ENCODE data around the gene C6orf132. TPM values are rescaled to one million over a fixed set of nuclear protein-coding genes. Genes with fewer than 3 reads are reported as not detected.

C6orf132 gene
- total RNA-seq, 1 donor from 2014 or later: 1.4 TPM

DNA sequence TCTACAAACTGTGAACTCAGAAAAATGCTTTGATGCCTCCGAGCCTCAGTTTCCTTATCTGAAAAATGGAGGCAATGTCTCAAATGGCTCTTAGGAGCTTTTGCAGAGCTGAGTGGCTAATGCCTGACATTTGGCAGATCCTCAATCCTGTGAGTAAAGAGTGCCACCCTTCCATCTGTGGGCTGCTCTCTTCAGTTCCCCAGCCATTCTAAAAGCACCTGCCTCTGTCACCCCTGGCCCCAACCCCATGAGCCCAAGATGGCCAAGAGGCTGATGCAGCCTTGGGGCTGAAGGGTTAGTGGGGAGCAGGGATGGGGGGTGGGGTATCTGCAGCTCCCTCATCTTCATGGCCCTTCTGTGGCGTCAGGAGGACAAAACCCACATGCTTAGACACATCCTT is 16.2 kb upstream of the C6orf132 start:
- Histone ChIP-seq H3K27ac (replicated peaks) (no peak overlapping the region), H3K4me3 (no peak overlapping the region), H3K27me3 (ENCODE audit: low read depth) (peaks cover 10% of the 10 kb centered on the region), H3K9me3 (replicated peaks) (no peaks in the 10 kb centered on the region), H3K4me1 (peaks cover 8% of the 10 kb centered on the region), H3K36me3 (no peaks in the 10 kb centered on the region)
- TF ChIP-seq, protein P1, sequence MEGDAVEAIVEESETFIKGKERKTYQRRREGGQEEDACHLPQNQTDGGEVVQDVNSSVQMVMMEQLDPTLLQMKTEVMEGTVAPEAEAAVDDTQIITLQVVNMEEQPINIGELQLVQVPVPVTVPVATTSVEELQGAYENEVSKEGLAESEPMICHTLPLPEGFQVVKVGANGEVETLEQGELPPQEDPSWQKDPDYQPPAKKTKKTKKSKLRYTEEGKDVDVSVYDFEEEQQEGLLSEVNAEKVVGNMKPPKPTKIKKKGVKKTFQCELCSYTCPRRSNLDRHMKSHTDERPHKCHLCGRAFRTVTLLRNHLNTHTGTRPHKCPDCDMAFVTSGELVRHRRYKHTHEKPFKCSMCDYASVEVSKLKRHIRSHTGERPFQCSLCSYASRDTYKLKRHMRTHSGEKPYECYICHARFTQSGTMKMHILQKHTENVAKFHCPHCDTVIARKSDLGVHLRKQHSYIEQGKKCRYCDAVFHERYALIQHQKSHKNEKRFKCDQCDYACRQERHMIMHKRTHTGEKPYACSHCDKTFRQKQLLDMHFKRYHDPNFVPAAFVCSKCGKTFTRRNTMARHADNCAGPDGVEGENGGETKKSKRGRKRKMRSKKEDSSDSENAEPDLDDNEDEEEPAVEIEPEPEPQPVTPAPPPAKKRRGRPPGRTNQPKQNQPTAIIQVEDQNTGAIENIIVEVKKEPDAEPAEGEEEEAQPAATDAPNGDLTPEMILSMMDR (IDR thresholded peaks at IDR 0.05; ENCODE audit: borderline replicate concordance): no peak
- DNase-seq: no peak
- intact Hi-C loops (cut with micrococcal nuclease): no loop called here

GRCh38 chr6:42158011-42158410 is 15.6 kb upstream of the C6orf132 start:
- H3K27me3 ChIP-seq (ENCODE audit: low read depth): peaks cover 10% of the 10 kb centered on the region
- no peak overlapping the region for H3K27ac ChIP-seq (replicated peaks)
- intact Hi-C loops (cut with micrococcal nuclease): no loop called here
- TF ChIP-seq, protein P1 (IDR thresholded peaks at IDR 0.05; ENCODE audit: borderline replicate concordance): no peak
- no peaks in the 10 kb centered on the region for H3K36me3 ChIP-seq
- no peak overlapping the region for H3K4me3 ChIP-seq
- DNase-seq: peak; percentile 21
- peaks cover 8% of the 10 kb centered on the region for H3K4me1 ChIP-seq
- H3K9me3 ChIP-seq (replicated peaks): no peaks in the 10 kb centered on the region

DNA sequence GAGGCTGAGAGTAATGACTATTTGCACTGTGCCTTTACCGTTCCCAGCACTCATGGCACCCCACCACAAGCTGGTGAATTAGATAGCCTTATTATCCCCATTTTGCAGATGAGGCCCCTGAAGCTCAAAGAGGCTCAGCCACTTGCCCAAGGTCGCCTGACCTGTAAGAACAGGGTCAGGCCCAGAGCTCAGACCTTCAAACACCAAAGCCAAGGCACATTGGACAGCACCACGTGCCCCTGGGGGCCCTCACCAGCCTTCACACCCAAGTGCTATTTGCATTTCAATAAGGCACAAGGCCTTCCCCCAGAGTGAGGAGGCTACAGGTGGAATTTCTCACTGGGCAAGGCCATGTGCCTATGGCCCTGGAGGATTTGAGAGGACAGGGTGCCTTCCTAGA is 14.2 kb upstream of the C6orf132 start:
- Histone ChIP-seq H3K27me3 (ENCODE audit: low read depth) (peaks cover 10% of the 10 kb centered on the region), H3K9me3 (replicated peaks) (no peaks in the 10 kb centered on the region), H3K27ac (replicated peaks) (no peak overlapping the region), H3K4me1 (peaks cover 8% of the 10 kb centered on the region), H3K36me3 (no peaks in the 10 kb centered on the region), H3K4me3 (no peak overlapping the region)
- DNase-seq: no peak
- TF ChIP-seq, protein P1 (IDR thresholded peaks at IDR 0.05; ENCODE audit: borderline replicate concordance): no peak
- intact Hi-C loops (cut with micrococcal nuclease): no loop called here

DNA sequence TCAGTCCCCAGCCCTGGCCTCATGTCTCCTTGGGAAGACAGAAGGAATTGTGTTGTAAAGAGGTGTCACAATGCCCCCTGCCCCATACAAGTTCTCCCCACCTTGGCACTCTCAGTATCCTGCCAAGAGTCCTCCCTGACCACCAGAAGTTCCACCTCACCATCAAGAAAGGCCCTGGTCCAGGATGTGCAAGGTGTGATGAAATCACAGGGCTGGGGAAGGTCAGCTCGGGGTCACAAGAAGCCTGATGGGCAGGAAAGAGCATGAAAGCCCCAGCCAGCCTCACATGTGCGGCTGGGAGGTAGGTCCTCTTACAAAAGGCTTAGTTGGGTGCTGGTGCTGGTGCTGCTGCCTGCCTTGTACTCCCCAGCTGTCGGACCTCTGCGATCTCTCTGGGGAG is 12.9 kb upstream of the C6orf132 start:
- intact Hi-C loops (cut with micrococcal nuclease): no loop called here
- no peak for DNase-seq

GRCh38 chr6:42154461-42155209 is 12.2 kb upstream of the C6orf132 start:
- no peak for DNase-seq
- TF ChIP-seq, protein P1 (IDR thresholded peaks at IDR 0.05; ENCODE audit: borderline replicate concordance): no peak
- Histone ChIP-seq H3K4me1 (peaks cover 8% of the 10 kb centered on the region), H3K27ac (replicated peaks) (no peak overlapping the region), H3K27me3 (ENCODE audit: low read depth) (peaks cover 4% of the 10 kb centered on the region), H3K9me3 (replicated peaks) (no peaks in the 10 kb centered on the region), H3K4me3 (no peak overlapping the region), H3K36me3 (no peaks in the 10 kb centered on the region)
- intact Hi-C loops (cut with micrococcal nuclease): no loop called here

More for the DNA sequence above, 12.9 kb upstream of the C6orf132 start:
- Histone ChIP-seq H3K27ac (replicated peaks) (no peak overlapping the region), H3K4me1 (peaks cover 8% of the 10 kb centered on the region), H3K36me3 (no peaks in the 10 kb centered on the region), H3K9me3 (replicated peaks) (no peaks in the 10 kb centered on the region), H3K4me3 (no peak overlapping the region), H3K27me3 (ENCODE audit: low read depth) (peaks cover 4% of the 10 kb centered on the region)
- TF ChIP-seq, protein P1 (IDR thresholded peaks at IDR 0.05; ENCODE audit: borderline replicate concordance): no peak
